H4 (cell line): ENCODE data around the gene HSD17B12. TPM values are rescaled to one million over a fixed set of nuclear protein-coding genes. Genes with fewer than 3 reads are reported as not detected.

Experiments
- total RNA-seq: library from RNA; depleted of rRNA; stranded (reverse); fragments of >200 nt; shearing (Covaris generic); gene quantifications from 2 replicates; pipeline ENCODE4 v1.2.3, GENCODE V29; 2014; rRNA removed

HSD17B12 gene
- total RNA-seq, 1 experiment from 2014 or later = 65.0 TPM

Other genes with a start within 250 kb of the HSD17B12 start
- gene ALKBH3, start 200.1 kb downstream of the HSD17B12 start, total RNA-seq = 71.9 and 76.8 TPM in 2 replicates